H1 (cell line): Measurements from ENCODE around the gene ENSA. TPM values are rescaled to one million over a fixed set of nuclear protein-coding genes. Genes with fewer than 3 reads are reported as not detected.

Experiments
- CTCF ChIA-PET: fragments of 300-600 bp; sonication (Branson Sonifier 250); formaldehyde crosslinking; loops from one replicate; lab custom pipeline; 2021; ENCODE audit not compliant: partially characterized antibody; lab: Charles Lee
- POLR2A ChIA-PET: fragments of 300-600 bp; sonication (Branson Sonifier 250); formaldehyde crosslinking; loops from one replicate; lab custom pipeline; 2021; ENCODE audit warnings: inconsistent platforms; ENCODE audit not compliant: partially characterized antibody; lab: Charles Lee
- DNase-seq, 2 experiments: peaks; one replicate each; pipeline versions ENCODE4 v3.0.0 to v3.0.0-alpha.2; 2010 to 2022; ENCODE audit warnings: low spot score in 2 of 2, low read depth in 1 of 2, mixed read lengths in 1 of 2
- FAIRE-seq: peaks from 2 replicates; lab custom pipeline; 2011; peaks lifted over from hg19 to GRCh38; lab: Jason Lieb, UNC
- H2AFZ ChIP-seq: 2 replicates; pipeline ENCODE4 v1.8.1; 2012; ENCODE audit warnings: low read length, inconsistent platforms
- H2AK5ac ChIP-seq: 2 replicates; pipeline ENCODE4 v1.6.1; 2013; ENCODE audit warnings: low read depth, low read length
- H2BK120ac ChIP-seq: replicated peaks from 2 replicates; pipeline ENCODE3; 2013; ENCODE audit warnings: low read depth, low read length, inconsistent platforms
- H2BK12ac ChIP-seq: 2 replicates; pipeline ENCODE4 v1.6.1; 2013; ENCODE audit warnings: low read depth, low read length
- H2BK15ac ChIP-seq: 2 replicates; pipeline ENCODE4 v1.6.1; 2013; ENCODE audit warnings: low read length
- H2BK20ac ChIP-seq: 2 replicates; pipeline ENCODE4 v1.6.1; 2013; ENCODE audit warnings: low read length
- H2BK5ac ChIP-seq: 2 replicates; pipeline ENCODE4 v1.6.1; 2013; ENCODE audit warnings: low read depth, low read length
- H3K14ac ChIP-seq: 2 replicates; pipeline ENCODE4 v1.6.1; 2013; ENCODE audit warnings: inconsistent platforms; ENCODE audit not compliant: insufficient read length
- H3K18ac ChIP-seq: 2 replicates; pipeline ENCODE4 v1.6.1; 2013; ENCODE audit warnings: low read length; ENCODE audit errors: extremely low read depth
- H3K23ac ChIP-seq: 2 replicates; pipeline ENCODE4 v1.6.1; 2013; ENCODE audit warnings: inconsistent platforms; ENCODE audit not compliant: insufficient read length
- H3K23me2 ChIP-seq: 2 replicates; pipeline ENCODE4 v1.6.1; 2013; ENCODE audit warnings: low read depth, low read length
- H3K27ac ChIP-seq: 2 replicates; pipeline ENCODE4 v1.6.1; 2011; ENCODE audit warnings: low read depth, low read length, inconsistent platforms
- H3K27me3 ChIP-seq, 4 experiments: replicated peaks in 1 of 4; 1 replicate in 1 of 4; 2 replicates in 3 of 4; pipeline versions ENCODE4 v1.6.1 to v1.8.1; 2011 to 2013; ENCODE audit warnings: low read length in 3 of 4, mild to moderate bottlenecking in 3 of 4, inconsistent platforms in 2 of 4, mixed read lengths in 2 of 4, moderate library complexity in 1 of 4; ENCODE audit not compliant: control insufficient read depth in 3 of 4, insufficient read depth in 3 of 4; ENCODE audit errors: extremely low read depth in 1 of 4
- H3K36me3 ChIP-seq, 4 experiments: 2 replicates each; pipeline versions ENCODE4 v1.6.1 to v1.8.1; 2011 to 2013; ENCODE audit warnings: mild to moderate bottlenecking in 4 of 4, low read length in 3 of 4, moderate library complexity in 2 of 4, control low read depth in 1 of 4, inconsistent platforms in 1 of 4; ENCODE audit not compliant: insufficient read depth in 4 of 4, control insufficient read depth in 2 of 4
- H3K4ac ChIP-seq: replicated peaks from 2 replicates; pipeline ENCODE3; 2013; ENCODE audit warnings: low read length, low read depth, mixed read lengths, inconsistent platforms; ENCODE audit not compliant: insufficient read length
- H3K4me1 ChIP-seq, 4 experiments: replicated peaks in 1 of 4; 1 replicate in 1 of 4; 2 replicates in 3 of 4; pipeline versions ENCODE4 v1.6.1 to v1.8.1; 2011 to 2013; ENCODE audit warnings: low read length in 3 of 4, inconsistent platforms in 2 of 4, mixed read lengths in 1 of 4; ENCODE audit not compliant: insufficient read depth in 4 of 4, control insufficient read depth in 3 of 4
- H3K4me2 ChIP-seq, 2 experiments: 2 replicates each; pipeline versions ENCODE4 v1.6.1 to v1.8.1; 2011 to 2013; ENCODE audit warnings: low read depth in 2 of 2, low read length in 2 of 2, control low read depth in 1 of 2, inconsistent platforms in 1 of 2, mild to moderate bottlenecking in 1 of 2; ENCODE audit not compliant: insufficient read depth in 1 of 2
- H3K4me3 ChIP-seq, 4 experiments: fragments of 200-600, 300-600 bp in 1 of 4; sonication (generic), shearing (Covaris generic), sonication (Bioruptor Twin) in 1 of 4; 2 replicates each; pipeline versions ENCODE4 v1.5.1 to v1.8.1; 2011 to 2016; ENCODE audit warnings: low read length in 4 of 4, low read depth in 3 of 4, control low read depth in 2 of 4, inconsistent platforms in 2 of 4, mild to moderate bottlenecking in 2 of 4, mixed read lengths in 1 of 4, moderate library complexity in 1 of 4; ENCODE audit not compliant: insufficient read depth in 2 of 4; ENCODE audit errors: extremely low read depth in 1 of 4
- H3K56ac ChIP-seq: replicated peaks from 2 replicates; pipeline ENCODE3; 2013; ENCODE audit warnings: low read depth, mild to moderate bottlenecking, mixed read lengths, low read length, inconsistent platforms; ENCODE audit not compliant: insufficient read length
- H3K79me1 ChIP-seq: 2 replicates; pipeline ENCODE4 v1.6.1; 2013; ENCODE audit warnings: low read depth, low read length, control low read depth
- H3K79me2 ChIP-seq, 2 experiments: 2 replicates each; pipeline versions ENCODE4 v1.6.1 to v1.8.1; 2012 to 2013; ENCODE audit warnings: low read length in 2 of 2, mild to moderate bottlenecking in 2 of 2, inconsistent platforms in 1 of 2; ENCODE audit not compliant: insufficient read depth in 2 of 2, control insufficient read depth in 1 of 2
- H3K9ac ChIP-seq, 4 experiments: replicated peaks in 1 of 4; 1 replicate in 1 of 4; 2 replicates in 3 of 4; pipeline versions ENCODE4 v1.6.1 to v1.8.1; 2011 to 2013; ENCODE audit warnings: low read depth in 3 of 4, low read length in 3 of 4, control low read depth in 2 of 4, mild to moderate bottlenecking in 2 of 4, moderate library complexity in 2 of 4, inconsistent platforms in 1 of 4; ENCODE audit errors: extremely low read depth in 1 of 4
- H3K9me3 ChIP-seq, 2 experiments: 2 replicates each; pipeline versions ENCODE4 v1.6.1 to v1.8.1; 2012 to 2013; ENCODE audit warnings: mild to moderate bottlenecking in 2 of 2, moderate library complexity in 2 of 2, control low read depth in 1 of 2, inconsistent platforms in 1 of 2, low read depth in 1 of 2, low read length in 1 of 2, mixed read lengths in 1 of 2; ENCODE audit not compliant: insufficient read depth in 2 of 2
- H4K20me1 ChIP-seq, 2 experiments: replicated peaks in 1 of 2; 2 replicates each; pipeline versions ENCODE3 to v1.8.1; 2011 to 2013; ENCODE audit warnings: inconsistent platforms in 2 of 2, low read length in 2 of 2, mild to moderate bottlenecking in 1 of 2; ENCODE audit not compliant: insufficient read depth in 2 of 2, control insufficient read depth in 1 of 2
- H4K5ac ChIP-seq: 2 replicates; pipeline ENCODE4 v1.6.1; 2013; ENCODE audit warnings: low read length, low read depth, mixed read lengths, inconsistent platforms; ENCODE audit not compliant: insufficient read length
- H4K8ac ChIP-seq: 2 replicates; pipeline ENCODE4 v1.8.0; 2013; ENCODE audit warnings: mild to moderate bottlenecking, moderate library complexity, low read length, inconsistent platforms; ENCODE audit not compliant: insufficient read depth; ENCODE audit errors: extremely low read depth
- H4K91ac ChIP-seq: replicated peaks from 2 replicates; pipeline ENCODE3; 2013; ENCODE audit warnings: low read length, mixed read lengths, inconsistent platforms; ENCODE audit not compliant: insufficient read length
- CBX5 ChIP-seq: fragments of 300-800, 300-1000 bp; sonication (generic); IDR thresholded peaks from 2 replicates; pipeline ENCODE4 v1.7.1; 2016; ENCODE audit warnings: antibody characterized with exemption, low read length, low read depth
- CHD2 ChIP-seq: IDR thresholded peaks from 2 replicates; pipeline ENCODE4 v1.6.1; 2012; ENCODE audit warnings: low read length, improper control_type of control experiment
- GABPA ChIP-seq: IDR thresholded peaks from 2 replicates; pipeline ENCODE4 v1.6.1; 2011; ENCODE audit warnings: mild to moderate bottlenecking, low read length, moderate library complexity, borderline replicate concordance; ENCODE audit not compliant: insufficient read depth
- HDAC2 ChIP-seq, 2 experiments: fragments of 300-600 bp in 1 of 2; sonication (generic) in 1 of 2; IDR thresholded peaks; 2 replicates each; pipeline ENCODE4 v1.6.1; 2011 to 2012; ENCODE audit warnings: low read depth in 2 of 2, low read length in 2 of 2, mild to moderate bottlenecking in 2 of 2, moderate library complexity in 2 of 2, borderline replicate concordance in 1 of 2, inconsistent platforms in 1 of 2
- MAFK ChIP-seq: IDR thresholded peaks from 2 replicates; pipeline ENCODE4 v1.6.1; 2012; ENCODE audit warnings: low read depth, mild to moderate bottlenecking, improper control_type of control experiment, low read length
- NANOG ChIP-seq: IDR thresholded peaks from 2 replicates; pipeline ENCODE4 v1.6.1; 2011; ENCODE audit warnings: low read length, low read depth, mild to moderate bottlenecking, inconsistent platforms; ENCODE audit not compliant: insufficient read depth, poor library complexity, severe bottlenecking
- SRF ChIP-seq: IDR thresholded peaks from 2 replicates; pipeline ENCODE4 v1.6.1; 2011; ENCODE audit warnings: mild to moderate bottlenecking, low read depth, low read length, moderate library complexity
- WGBS, 2 experiments: shearing (Covaris generic) in 1 of 2; methylation state at CpG; one replicate each; pipeline versions ENCODE4 v1.1.6 to v1.1.7; 2013 to 2015; ENCODE audit warnings: low lambda C conversion rate in 2 of 2, mixed read lengths in 2 of 2, inconsistent platforms in 1 of 2, low coverage in 1 of 2, missing lambda C conversion rate in 1 of 2; ENCODE audit not compliant: insufficient replicate concordance in 2 of 2, insufficient coverage in 1 of 2, insufficient read length in 1 of 2; ENCODE audit errors: extremely low coverage in 1 of 2, missing lambda C conversion rate in 1 of 2; 5-methylcytosine and 5-hydroxymethylcytosine counted together
- polyA plus RNA-seq, 7 experiments: library from polyadenylated mRNA; depleted of rRNA in 3 of 7; stranded (reverse) in 5 of 7; unstranded in 2 of 7; fragments of >200 nt in 5 of 7; fragments of 200-250 nt in 2 of 7; gene quantifications; 1 replicate in 5 of 7; 2 replicates in 1 of 7; 4 replicates in 1 of 7; pipeline versions ENCODE4 v1.2.1 to v1.2.3, GENCODE V29; 2011 to 2013; ENCODE audit warnings: missing spikeins in 2 of 7, mixed read lengths in 2 of 7
- total RNA-seq: library from RNA; stranded (reverse); fragmentation: NEBNext Ultra II Directional; extraction: Animal tissue kit (Norgen Biotek cat#: 25700); gene quantifications from 2 replicates; pipeline ENCODE4 v1.2.1, GENCODE V29; 2021
- TF ChIP-seq, protein P1 (sequence below): IDR thresholded peaks from 2 replicates; pipeline ENCODE4 v1.6.1; 2011; ENCODE audit warnings: low read depth, mild to moderate bottlenecking, low read length; ENCODE audit not compliant: insufficient read depth
- TF ChIP-seq, protein P2 (sequence below): IDR thresholded peaks from 2 replicates; pipeline ENCODE4 v1.6.1; 2011; ENCODE audit warnings: low read length, improper control_type of control experiment

The ENSA gene
- total and polyA plus RNA-seq, 2 of the 8 experiments (the other 6 are each of a cell fraction or from before 2014, with no cell fraction given) = 48.2 to 229 TPM

DNA sequence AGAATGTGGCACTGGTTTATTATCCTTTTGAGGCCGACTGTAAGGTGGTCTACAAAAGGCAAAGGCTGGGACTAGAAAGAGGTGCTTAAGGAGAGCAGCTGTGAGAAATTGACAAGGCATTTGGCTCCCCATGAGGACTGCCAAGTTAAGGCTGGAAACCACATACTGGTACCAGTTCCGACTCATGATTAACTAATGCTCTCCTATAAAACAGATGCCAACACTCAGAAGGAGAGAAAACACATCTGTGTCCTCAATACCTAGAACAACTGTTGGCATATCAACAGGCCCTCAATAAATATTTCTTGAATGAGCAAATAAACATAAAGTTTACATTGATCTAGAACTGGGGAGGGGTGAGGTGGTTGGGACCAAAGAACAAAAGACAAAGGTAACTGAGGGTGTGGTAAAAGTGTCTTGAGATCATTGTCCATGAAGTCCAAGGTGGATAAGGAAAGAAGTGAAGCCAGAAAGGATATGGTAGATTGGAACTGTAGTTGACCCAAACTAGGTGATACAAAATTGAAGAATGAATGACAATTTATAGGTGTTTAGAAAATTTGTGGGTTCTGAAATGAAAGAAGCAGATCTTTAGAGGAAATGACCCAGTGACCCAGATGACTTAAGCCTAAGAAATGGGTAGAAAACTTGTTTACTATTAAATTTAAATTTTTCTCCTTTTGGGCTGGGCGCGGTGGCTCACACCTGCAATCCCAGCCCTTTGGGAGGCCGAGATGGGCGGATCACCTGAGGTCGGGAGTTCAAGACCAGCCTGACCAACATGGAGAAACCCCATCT, 33.1 kb downstream of the ENSA start:
- Histone ChIP-seq H4K91ac (no peak overlapping the region), H3K27ac (peak overlapping the region; percentile 17; the same call in 1 of the 2 replicates), H3K4me3 (no peak overlapping the region), H3K79me1 (no peaks in the 10 kb centered on the region), H3K9me3 (peaks cover 0 to 3% of the 10 kb centered on the region in 2 experiments; a peak in 2 of 4 replicates), H2AFZ (no peak overlapping the region), H3K18ac (no peak overlapping the region; the same call in 1 of the 2 replicates), H3K4ac (peak overlapping the region; percentile 27), H3K9ac (no peak overlapping the region; a peak in 1 of 7 replicates), H2BK15ac (peak overlapping the region; percentile 65; the same call in 1 of the 2 replicates), H2BK120ac (no peak overlapping the region), H2BK12ac (no peak overlapping the region), H3K4me1 (peaks cover 0 to 4% (median 1%) of the 10 kb centered on the region in 4 experiments; a peak in 3 of 7 replicates), H3K79me2 (no peaks in the 10 kb centered on the region), H3K14ac (no peak overlapping the region), H4K8ac (no peak overlapping the region), H3K23ac (no peak overlapping the region), H3K36me3 (peaks cover 0 to 4% (median 0%) of the 10 kb centered on the region in 4 experiments; a peak in 1 of 8 replicates), H3K4me2 (no peak overlapping the region), H3K56ac (no peak overlapping the region), H2BK20ac (peak overlapping the region; percentile 25; the same call in 1 of the 2 replicates), H2AK5ac (0 out of 2 replicates have a peak overlapping the region, but pooled peaks have one; percentile 86), H2BK5ac (peak overlapping the region; percentile 52; the same call in 1 of the 2 replicates), H3K23me2 (no peaks in the 10 kb centered on the region), H4K20me1 (no peaks in the 10 kb centered on the region), H4K5ac (no peak overlapping the region), H3K27me3 (no peaks in the 10 kb centered on the region)
- 82% methylated on average over 7 of the region's 7 CpGs; no CpG with 5 or more reads in 1 of the 2 experiments for WGBS, 2 experiments
- DNase-seq (no peak), FAIRE-seq (no peak)
- CTCF ChIA-PET = no interaction called here
- POLR2A ChIA-PET = interaction anchor here (1.0 to 43.5 kb wide), 4 partner anchors 13 to 33 kb away, joined by 3 to 1380 read pairs (median 8); partner anchors contain the start of genes ADAMTSL4, ENSA and MCL1
- TF ChIP-seq, protein P1, sequence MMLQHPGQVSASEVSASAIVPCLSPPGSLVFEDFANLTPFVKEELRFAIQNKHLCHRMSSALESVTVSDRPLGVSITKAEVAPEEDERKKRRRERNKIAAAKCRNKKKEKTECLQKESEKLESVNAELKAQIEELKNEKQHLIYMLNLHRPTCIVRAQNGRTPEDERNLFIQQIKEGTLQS = no peak
- TF ChIP-seq NANOG = no peak
- TF ChIP-seq, protein P2, sequence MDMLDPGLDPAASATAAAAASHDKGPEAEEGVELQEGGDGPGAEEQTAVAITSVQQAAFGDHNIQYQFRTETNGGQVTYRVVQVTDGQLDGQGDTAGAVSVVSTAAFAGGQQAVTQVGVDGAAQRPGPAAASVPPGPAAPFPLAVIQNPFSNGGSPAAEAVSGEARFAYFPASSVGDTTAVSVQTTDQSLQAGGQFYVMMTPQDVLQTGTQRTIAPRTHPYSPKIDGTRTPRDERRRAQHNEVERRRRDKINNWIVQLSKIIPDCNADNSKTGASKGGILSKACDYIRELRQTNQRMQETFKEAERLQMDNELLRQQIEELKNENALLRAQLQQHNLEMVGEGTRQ = no peak
- TF ChIP-seq HDAC2 (IDR thresholded peaks at IDR 0.05; ENCODE audit: borderline replicate concordance in 1 of 2, low read depth in 2 of 2, low read length in 2 of 2) = no peak
- no peak for TF ChIP-seq SRF
- no peak for TF ChIP-seq CBX5
- TF ChIP-seq GABPA = no peak
- TF ChIP-seq CHD2 = no peak
- no peak for TF ChIP-seq MAFK
